ENCODE data around the gene DOC2B.

- TF ChIP-seq POLR2AphosphoS5 (IDR thresholded peaks at IDR 0.05; ENCODE audit: low read depth, low read length), result no peak
- TF ChIP-seq POLR2A (IDR thresholded peaks at IDR 0.05; ENCODE audit: low read depth, low read length), result no peak
- no peak for TF ChIP-seq TAF1 (IDR thresholded peaks at IDR 0.05; ENCODE audit: borderline replicate concordance, low read depth, low read length)
These were observed 11.4 kb upstream of the DOC2B start for GRCh38 chr17:192666-193425.
